GM18870 (cell line): Measurements from ENCODE around the gene GIT2.
"Not testable (repeated sequence)": the region's sequence is repeated elsewhere in the genome, so short reads cannot be mapped to it uniquely, and the experiment has no call there.

Experiments
- ATAC-seq: cut with Tn5 transposase; IDR thresholded peaks from one replicate; pipeline ENCODE4 v1.9.1; 2021; ENCODE audit warnings: moderate library complexity; ENCODE audit not compliant: unreplicated experiment

Gene GIT2

GRCh38 chr12:110005319-110005973 is 9.3 kb upstream of the GIT2 start:
- ATAC-seq, result peak; percentile 46

- ATAC-seq, result peak; percentile 43
Observed at GRCh38 chr12:110004598-110004997, 8.4 kb upstream of the GIT2 start.

- no peak for ATAC-seq
Observed at GRCh38 chr12:110002676-110003515, 6.7 kb upstream of the GIT2 start.

GRCh38 chr12:110001596-110001995 is 5.4 kb upstream of the GIT2 start:
- ATAC-seq, result no peak

GRCh38 chr12:109999983-110000505 is 3.9 kb upstream of the GIT2 start:
- no peak for ATAC-seq

GRCh38 chr12:109999649-109999971 is 3.4 kb upstream of the GIT2 start:
- ATAC-seq, result no peak

GRCh38 chr12:109998904-109999648 is 2.9 kb upstream of the GIT2 start, which contains the start of gene ANKRD13A:
TSS of gene ANKRD13A (plus strand) at chr12:109999430. CDS start at chr12:109999689, 259 bp downstream.
- ATAC-seq, result no peak

- ATAC-seq, result no peak
Observed at GRCh38 chr12:109998241-109998903, 2.2 kb upstream of the GIT2 start.

- ATAC-seq, result no peak
Observed at GRCh38 chr12:109997393-109997792, 1.2 kb upstream of the GIT2 start.

GRCh38 chr12:109996483-109996853 is 300 bp upstream of the GIT2 start:
- no peak for ATAC-seq

GRCh38 chr12:109995361-109995685 is 845 bp downstream of the GIT2 start:
- ATAC-seq, result no peak

- ATAC-seq, result no peak
Observed at GRCh38 chr12:109994401-109995175, 1.6 kb downstream of the GIT2 start.

- ATAC-seq, result no peak
Observed at GRCh38 chr12:109993091-109993490, 3.1 kb downstream of the GIT2 start.

GRCh38 chr12:109991586-109991985 is 4.6 kb downstream of the GIT2 start:
- ATAC-seq, result no peak

- ATAC-seq, result no peak
Observed at GRCh38 chr12:109989380-109989779, 6.8 kb downstream of the GIT2 start.

- no peak for ATAC-seq
Observed at GRCh38 chr12:109988903-109989302, 7.3 kb downstream of the GIT2 start.

- ATAC-seq, result no peak
Observed at GRCh38 chr12:109988274-109988673, 7.9 kb downstream of the GIT2 start.

- no peak for ATAC-seq
Observed at GRCh38 chr12:109987615-109988014, 8.6 kb downstream of the GIT2 start.

- ATAC-seq, result not testable (repeated sequence)
Observed at GRCh38 chr12:109986236-109986635, 9.9 kb downstream of the GIT2 start.

- no peak for ATAC-seq
Observed at GRCh38 chr12:109983432-109984142, 12.6 kb downstream of the GIT2 start.
